Vagina (tissue), 2 donors: Measurements from ENCODE around the gene CEP250.

ENCODE experiments used
- POLR2A ChIP-seq, 2 donors: fragments of 450-650 bp; IDR thresholded peaks; one replicate each; pipeline ENCODE4 v1.6.1; 2017; ENCODE audit warnings: antibody characterized with exemption in 2 of 2, mild to moderate bottlenecking in 2 of 2, moderate library complexity in 2 of 2
- POLR2AphosphoS5 ChIP-seq, 2 donors: sonication (generic); formaldehyde crosslinking; IDR thresholded peaks; one replicate each; pipeline ENCODE4 v1.9.0; 2017; ENCODE audit warnings: antibody characterized with exemption in 2 of 2, mild to moderate bottlenecking in 2 of 2, low read depth in 1 of 2; ENCODE audit not compliant: insufficient read depth in 1 of 2
- TF ChIP-seq, protein P1 (sequence below), 3 experiments: fragments of 450-650 bp in 2 of 3; fragments of 200-600 bp in 1 of 3; sonication (generic) in 1 of 3; IDR thresholded peaks; one replicate each; pipeline ENCODE4 v1.5.1; 2017 to 2019; ENCODE audit warnings: antibody characterized with exemption in 3 of 3, mild to moderate bottlenecking in 2 of 3, moderate library complexity in 2 of 3

- no peak for TF ChIP-seq POLR2A (IDR thresholded peaks at IDR 0.05)
- TF ChIP-seq, protein P1, sequence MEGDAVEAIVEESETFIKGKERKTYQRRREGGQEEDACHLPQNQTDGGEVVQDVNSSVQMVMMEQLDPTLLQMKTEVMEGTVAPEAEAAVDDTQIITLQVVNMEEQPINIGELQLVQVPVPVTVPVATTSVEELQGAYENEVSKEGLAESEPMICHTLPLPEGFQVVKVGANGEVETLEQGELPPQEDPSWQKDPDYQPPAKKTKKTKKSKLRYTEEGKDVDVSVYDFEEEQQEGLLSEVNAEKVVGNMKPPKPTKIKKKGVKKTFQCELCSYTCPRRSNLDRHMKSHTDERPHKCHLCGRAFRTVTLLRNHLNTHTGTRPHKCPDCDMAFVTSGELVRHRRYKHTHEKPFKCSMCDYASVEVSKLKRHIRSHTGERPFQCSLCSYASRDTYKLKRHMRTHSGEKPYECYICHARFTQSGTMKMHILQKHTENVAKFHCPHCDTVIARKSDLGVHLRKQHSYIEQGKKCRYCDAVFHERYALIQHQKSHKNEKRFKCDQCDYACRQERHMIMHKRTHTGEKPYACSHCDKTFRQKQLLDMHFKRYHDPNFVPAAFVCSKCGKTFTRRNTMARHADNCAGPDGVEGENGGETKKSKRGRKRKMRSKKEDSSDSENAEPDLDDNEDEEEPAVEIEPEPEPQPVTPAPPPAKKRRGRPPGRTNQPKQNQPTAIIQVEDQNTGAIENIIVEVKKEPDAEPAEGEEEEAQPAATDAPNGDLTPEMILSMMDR (IDR thresholded peaks at IDR 0.05) = no peak
- no peak for TF ChIP-seq POLR2AphosphoS5 (IDR thresholded peaks at IDR 0.05; ENCODE audit: insufficient read depth in 1 of 2, low read depth in 1 of 2)
Measured at GRCh38 chr20:35561268-35561667, 105.9 kb downstream of the CEP250 start.
